IMR-90 (cell line): ENCODE measurements around the gene ADCY4. TPM values are rescaled to one million over a fixed set of nuclear protein-coding genes. Genes with fewer than 3 reads are reported as not detected.

Source experiments
- ATAC-seq: fragments of 200-7000 bp; cut with Tn5 transposase; 2 replicates; pipeline ENCODE4 v1.9.1; 2020; ENCODE audit warnings: low read depth, mild to moderate bottlenecking, moderate library complexity
- BruUV-seq: library from RNA; stranded (reverse); fragments of 400-500 nt; replicated peaks from 2 replicates; lab custom pipeline; 2021; lab: Mats Ljungman, UMichigan
- CTCF ChIA-PET: fragments of 300-600 bp; formaldehyde crosslinking; extraction: SDS; loops from one replicate; lab custom pipeline; 2021; ENCODE audit warnings: antibody characterized with exemption; lab: Yijun Ruan, JAX
- POLR2A ChIA-PET: fragments of 300-600 bp; sonication (Branson Sonifier 250); formaldehyde crosslinking; loops from one replicate; lab custom pipeline; 2022; ENCODE audit warnings: antibody characterized with exemption; ENCODE audit not compliant: unreplicated experiment; lab: Charles Lee
- DNase-seq: peaks from one replicate; pipeline ENCODE4 v3.0.0; 2013
- H2AFZ ChIP-seq: replicated peaks from 2 replicates; pipeline ENCODE3; 2013; ENCODE audit warnings: low read length, mild to moderate bottlenecking; ENCODE audit not compliant: poor library complexity
- H2AK5ac ChIP-seq: 2 replicates; pipeline ENCODE4 v1.6.1; 2013; ENCODE audit warnings: low read depth, low read length, inconsistent platforms
- H2AK9ac ChIP-seq: replicated peaks from 2 replicates; pipeline ENCODE3; 2013; ENCODE audit warnings: mild to moderate bottlenecking, low read depth, low read length, moderate library complexity; ENCODE audit not compliant: poor library complexity
- H2BK120ac ChIP-seq: 2 replicates; pipeline ENCODE4 v1.6.1; 2013; ENCODE audit warnings: low read depth, low read length, inconsistent platforms
- H2BK15ac ChIP-seq: 3 replicates; pipeline ENCODE4 v1.6.1; 2013; ENCODE audit warnings: low read depth, low read length, inconsistent platforms
- H2BK20ac ChIP-seq: 2 replicates; pipeline ENCODE4 v1.6.1; 2013; ENCODE audit warnings: low read depth, mild to moderate bottlenecking, inconsistent platforms, low read length, moderate library complexity
- H2BK5ac ChIP-seq: 2 replicates; pipeline ENCODE4 v1.6.1; 2013; ENCODE audit warnings: mild to moderate bottlenecking, low read depth, low read length, inconsistent platforms; ENCODE audit not compliant: poor library complexity, severe bottlenecking
- H3K14ac ChIP-seq: replicated peaks from 2 replicates; pipeline ENCODE4 v1.6.1; 2013; ENCODE audit warnings: low read depth, low read length, inconsistent platforms
- H3K18ac ChIP-seq: 2 replicates; pipeline ENCODE4 v1.6.1; 2013; ENCODE audit warnings: low read depth, low read length, control low read depth
- H3K23ac ChIP-seq: 2 replicates; pipeline ENCODE4 v1.6.1; 2013; ENCODE audit warnings: low read depth, low read length, inconsistent platforms
- H3K27ac ChIP-seq: 2 replicates; pipeline ENCODE4 v1.5.1; 2013; ENCODE audit warnings: mild to moderate bottlenecking, control low read depth, low read length; ENCODE audit not compliant: insufficient read depth
- H3K27me3 ChIP-seq: 2 replicates; pipeline ENCODE4 v1.6.1; 2013; ENCODE audit warnings: low read length; ENCODE audit not compliant: control insufficient read depth, insufficient read depth
- H3K36me3 ChIP-seq: 2 replicates; pipeline ENCODE4 v1.6.1; 2013; ENCODE audit warnings: low read length, mixed read lengths; ENCODE audit not compliant: control insufficient read depth, insufficient read depth
- H3K4ac ChIP-seq: 2 replicates; pipeline ENCODE4 v1.6.1; 2013; ENCODE audit warnings: low read depth, low read length, inconsistent platforms
- H3K4me1 ChIP-seq: 2 replicates; pipeline ENCODE4 v1.6.1; 2013; ENCODE audit warnings: low read length, mixed read lengths; ENCODE audit not compliant: control insufficient read depth, insufficient read depth
- H3K4me2 ChIP-seq: 2 replicates; pipeline ENCODE4 v1.6.1; 2013; ENCODE audit warnings: low read depth, mild to moderate bottlenecking, control low read depth, low read length, moderate library complexity
- H3K4me3 ChIP-seq: 2 replicates; pipeline ENCODE4 v1.5.1; 2013; ENCODE audit warnings: low read depth, mild to moderate bottlenecking, control low read depth, low read length, moderate library complexity; ENCODE audit not compliant: insufficient read depth
- H3K56ac ChIP-seq: 2 replicates; pipeline ENCODE4 v1.6.1; 2013; ENCODE audit warnings: low read length, inconsistent platforms; ENCODE audit not compliant: insufficient read depth; ENCODE audit errors: extremely low read depth
- H3K79me1 ChIP-seq, 2 experiments: 2 replicates each; pipeline ENCODE4 v1.6.1; 2013; ENCODE audit warnings: low read length in 2 of 2, inconsistent platforms in 1 of 2, low read depth in 1 of 2
- H3K9ac ChIP-seq: 2 replicates; pipeline ENCODE4 v1.6.1; 2013; ENCODE audit warnings: low read depth, low read length, control low read depth
- H3K9me1 ChIP-seq: 2 replicates; pipeline ENCODE4 v1.6.1; 2013; ENCODE audit warnings: low read length, inconsistent platforms; ENCODE audit not compliant: insufficient read depth
- H3K9me3 ChIP-seq: 2 replicates; pipeline ENCODE4 v1.6.1; 2013; ENCODE audit warnings: low read length; ENCODE audit not compliant: control insufficient read depth, insufficient read depth
- H4K20me1 ChIP-seq: 2 replicates; pipeline ENCODE4 v1.6.1; 2013; ENCODE audit warnings: low read length, inconsistent platforms; ENCODE audit not compliant: insufficient read depth
- H4K5ac ChIP-seq: 2 replicates; pipeline ENCODE4 v1.6.1; 2013; ENCODE audit warnings: mild to moderate bottlenecking, low read depth, low read length, control low read depth
- H4K8ac ChIP-seq, 2 experiments: 2 replicates each; pipeline ENCODE4 v1.6.1; 2013; ENCODE audit warnings: low read depth in 2 of 2, low read length in 2 of 2, control low read depth in 1 of 2, inconsistent platforms in 1 of 2
- H4K91ac ChIP-seq: 2 replicates; pipeline ENCODE4 v1.6.1; 2013; ENCODE audit warnings: low read depth, low read length, inconsistent platforms; ENCODE audit not compliant: insufficient read depth
- BHLHE40 ChIP-seq: fragments of 150-350 bp; IDR thresholded peaks from 2 replicates; pipeline ENCODE4 v1.6.1; 2016; ENCODE audit warnings: mild to moderate bottlenecking, low read depth, low read length
- CEBPB ChIP-seq: IDR thresholded peaks from 2 replicates; pipeline ENCODE4 v1.6.1; 2012; ENCODE audit warnings: low read depth, low read length, improper control_type of control experiment
- RAD21 ChIP-seq: IDR thresholded peaks from 2 replicates; pipeline ENCODE4 v1.6.1; 2012; ENCODE audit warnings: low read length, improper control_type of control experiment
- WGBS, 2 experiments: methylation state at CpG; one replicate each; pipeline versions ENCODE4 v1.1.5 to v1.1.7; 2013; ENCODE audit warnings: missing lambda C conversion rate in 2 of 2; ENCODE audit not compliant: insufficient read length in 1 of 2; ENCODE audit errors: extremely low coverage in 2 of 2; 5-methylcytosine and 5-hydroxymethylcytosine counted together
- dilution Hi-C: fragments of 300-500 bp; cut with HindIII; formaldehyde crosslinking; loops from one replicate; pipeline ENCODE4 v1.14.3; 2018; ENCODE audit warnings: low sequenced_read_pairs; ENCODE audit not compliant: unreplicated experiment
- in situ Hi-C: fragments of 300-500 bp; cut with MboI; formaldehyde crosslinking; loops from 3 replicates; pipeline ENCODE4 v1.14.3; 2019; ENCODE audit warnings: low sequenced_read_pairs, inconsistent platforms, mixed read lengths
- intact Hi-C: fragments of 100-400 bp; cut with micrococcal nuclease; formaldehyde crosslinking; loops from 2 replicates; pipeline ENCODE4 v1.10.0; 2022
- polyA plus RNA-seq, 3 experiments: library from polyadenylated mRNA; depleted of rRNA; stranded (reverse); fragments of >200 nt; gene quantifications; 2 replicates each; pipeline ENCODE4 v1.2.3, GENCODE V29; 2012; ENCODE audit warnings: low replicate concordance in 1 of 3
- total RNA-seq: library from RNA; depleted of rRNA; stranded (reverse); fragments of >200 nt; gene quantifications from 2 replicates; pipeline ENCODE4 v1.2.3, GENCODE V29; 2012

ADCY4 gene
- total and polyA plus RNA-seq, 2 of the 4 experiments (the other 2 are of a cell fraction) = not detected

DNA sequence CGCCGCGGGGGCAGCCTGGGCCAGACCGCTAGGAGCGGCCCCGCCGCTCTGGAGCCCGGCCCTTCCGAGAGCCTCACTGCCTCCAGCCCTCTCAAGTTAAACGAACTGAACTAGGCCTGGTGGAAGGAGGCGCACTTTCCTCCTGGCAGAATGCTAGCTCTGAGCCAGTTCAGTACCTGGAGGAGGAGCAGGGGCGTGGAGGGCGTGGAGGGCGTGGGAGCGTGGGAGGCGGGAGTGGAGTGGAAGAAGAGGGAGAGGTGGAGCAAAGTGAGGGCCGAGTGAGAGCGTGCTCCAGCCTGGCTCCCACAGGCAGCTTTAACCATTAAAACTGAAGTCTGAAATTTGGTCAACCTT is 18.3 kb downstream of the ADCY4 start:
- Histone ChIP-seq H2BK15ac (no peak overlapping the region), H2AK5ac (peak overlapping the region; percentile 28; the same call in 1 of the 2 replicates), H3K23ac (no peak overlapping the region), H3K79me1 (no peaks in the 10 kb centered on the region), H2BK5ac (no peak overlapping the region), H3K9me3 (no peaks in the 10 kb centered on the region), H4K5ac (no peak overlapping the region), H2AK9ac (no peak overlapping the region), H3K4me1 (no peaks in the 10 kb centered on the region), H4K20me1 (no peaks in the 10 kb centered on the region; the same call in 1 of the 2 replicates), H2AFZ (peak overlapping the region; percentile 64), H3K27ac (no peak overlapping the region), H3K4me3 (no peak overlapping the region), H3K9ac (no peak overlapping the region), H3K56ac (no peak overlapping the region), H2BK120ac (no peak overlapping the region), H4K8ac (no peak overlapping the region), H3K14ac (no peak overlapping the region), H2BK20ac (no peak overlapping the region), H4K91ac (no peak overlapping the region), H3K18ac (no peak overlapping the region), H3K36me3 (no peaks in the 10 kb centered on the region), H3K9me1 (peaks cover 6% of the 10 kb centered on the region), H3K4me2 (no peak overlapping the region), H3K4ac (no peak overlapping the region), H3K27me3 (peaks cover 37% of the 10 kb centered on the region)
- ChIA-PET CTCF (no interaction called here), POLR2A (no interaction called here)
- dilution Hi-C loops (no loop called here), intact Hi-C loops (no loop called here), in situ Hi-C loops (no loop called here)
- ATAC-seq = no peak; the same call in 1 of the 2 replicates
- BruUV-seq = no TSS peak
- WGBS, 2 experiments = 22% methylated on average over 10 of the region's 18 CpGs; no CpG with 5 or more reads in 1 of the 2 experiments
- DNase-seq = no peak
- TF ChIP-seq CEBPB (no peak), RAD21 (no peak), BHLHE40 (no peak)
